Umbilical cord (tissue), 2 donors: ENCODE results near the gene CAMSAP1. TPM values are rescaled to one million over a fixed set of nuclear protein-coding genes. Genes with fewer than 3 reads are reported as not detected.

Experiments
- DNase-seq: peaks from one replicate; pipeline ENCODE4 v3.0.0-alpha.2; 2015; ENCODE audit warnings: low spot score
- total RNA-seq: library from RNA; depleted of rRNA; stranded (reverse); fragments of >200 nt; gene quantifications from one replicate; pipeline ENCODE4 v1.2.3, GENCODE V29; 2014; ENCODE audit warnings: low replicate concordance; ENCODE audit not compliant: insufficient read depth

Gene CAMSAP1
- total RNA-seq, 1 donor from 2014 or later: 40.4 TPM

DNA sequence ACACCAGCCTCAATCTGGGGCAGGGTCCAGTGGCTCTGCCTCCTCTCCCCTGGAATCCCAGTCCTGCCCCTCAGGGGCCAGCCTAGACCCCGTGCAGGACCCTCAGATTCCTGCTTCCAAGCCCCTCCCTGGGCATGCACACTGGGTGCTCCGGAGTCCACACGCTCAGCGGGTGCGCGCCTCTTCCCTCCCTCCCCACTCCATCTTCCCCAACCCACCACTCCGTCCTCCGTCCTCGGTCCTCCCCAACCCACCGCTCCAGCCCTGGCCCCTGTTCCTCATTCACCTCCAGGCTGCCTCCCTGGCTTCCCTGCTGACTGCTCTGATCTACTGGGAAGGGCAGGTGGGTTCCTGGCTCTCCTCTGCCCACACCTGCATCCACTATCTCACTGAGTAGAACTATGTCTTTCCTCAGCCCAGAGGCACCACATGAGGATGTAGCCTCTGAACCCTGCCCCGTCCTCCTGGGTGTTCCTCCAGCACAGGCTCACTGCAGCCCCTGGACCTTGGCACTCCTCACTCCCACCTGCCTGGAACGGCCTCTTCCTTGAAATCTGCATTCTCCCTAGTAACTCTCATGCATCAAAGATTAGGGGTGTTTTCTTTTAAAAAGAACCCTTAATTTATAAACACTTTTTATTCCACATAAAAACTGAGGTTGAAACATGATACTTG is 92.8 kb downstream of the CAMSAP1 start:
- DNase-seq: no peak

DNA sequence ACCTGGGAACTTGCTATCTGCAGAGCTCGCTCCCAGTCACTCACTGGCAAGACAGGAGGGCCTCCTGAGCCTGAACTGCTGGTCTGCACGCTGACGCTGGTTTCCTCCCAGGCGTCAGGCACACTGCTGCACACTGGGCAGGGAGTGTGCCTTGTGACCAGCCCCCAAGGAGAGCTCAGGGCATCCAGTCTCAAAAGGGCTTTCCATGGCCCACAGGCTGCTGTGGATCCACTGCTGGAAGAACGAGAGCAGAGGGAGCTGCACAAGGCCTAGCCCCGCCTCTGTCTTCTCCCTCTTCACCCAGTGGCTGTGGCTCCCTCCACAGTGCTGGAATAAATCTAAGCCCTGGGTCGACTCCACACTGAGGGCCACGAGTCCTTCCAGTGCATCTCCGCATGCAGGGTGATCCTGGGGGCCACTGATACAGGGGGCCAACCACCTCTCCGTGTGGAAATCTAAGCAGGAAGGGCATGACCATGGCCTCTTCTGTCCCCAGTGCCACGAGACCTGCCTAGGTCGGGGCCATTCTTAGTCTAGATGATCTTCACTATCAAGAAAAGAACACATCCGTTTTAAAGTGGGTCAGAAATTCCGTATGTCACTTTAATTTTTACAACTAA is 93.6 kb downstream of the CAMSAP1 start:
- DNase-seq: no peak

DNA sequence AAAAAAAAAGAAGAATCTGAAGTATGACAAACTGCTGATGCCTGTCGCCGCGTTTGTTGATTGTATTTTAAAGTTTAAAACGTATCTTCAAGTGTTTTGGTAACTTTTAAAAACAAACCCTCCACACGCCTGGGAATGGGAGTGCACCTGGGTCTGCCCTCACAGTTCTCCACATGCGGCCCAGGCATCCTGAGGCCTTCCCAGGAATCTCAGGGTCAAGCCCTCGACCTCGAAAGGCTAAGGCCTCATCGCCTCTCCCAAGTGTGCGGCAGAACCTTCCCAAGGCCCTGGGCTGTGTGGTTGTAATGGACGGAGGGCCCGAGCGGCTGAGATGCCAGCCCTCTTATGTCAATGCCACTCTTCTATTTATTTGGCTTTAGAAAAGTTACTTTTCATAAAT is 94.4 kb downstream of the CAMSAP1 start:
- no peak for DNase-seq

DNA sequence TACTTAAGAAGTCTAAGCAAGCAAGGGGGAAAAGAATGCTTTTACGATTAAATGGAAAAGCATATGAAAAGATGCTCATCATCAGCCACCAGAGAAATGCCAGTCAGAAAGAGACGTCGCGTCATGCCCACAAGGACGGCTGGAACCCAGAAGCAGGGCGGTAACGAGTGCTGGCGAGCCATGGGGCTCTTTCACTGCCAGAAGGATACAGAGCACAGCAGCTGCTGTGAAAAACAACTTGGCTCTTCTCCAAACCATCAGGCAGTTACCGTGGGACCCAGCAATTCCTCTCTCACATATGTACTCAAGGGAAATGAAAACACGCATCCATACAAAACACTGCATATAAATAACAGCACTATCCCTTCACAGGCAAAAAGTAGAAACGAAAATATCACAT is 95.5 kb downstream of the CAMSAP1 start:
- DNase-seq: no peak

DNA sequence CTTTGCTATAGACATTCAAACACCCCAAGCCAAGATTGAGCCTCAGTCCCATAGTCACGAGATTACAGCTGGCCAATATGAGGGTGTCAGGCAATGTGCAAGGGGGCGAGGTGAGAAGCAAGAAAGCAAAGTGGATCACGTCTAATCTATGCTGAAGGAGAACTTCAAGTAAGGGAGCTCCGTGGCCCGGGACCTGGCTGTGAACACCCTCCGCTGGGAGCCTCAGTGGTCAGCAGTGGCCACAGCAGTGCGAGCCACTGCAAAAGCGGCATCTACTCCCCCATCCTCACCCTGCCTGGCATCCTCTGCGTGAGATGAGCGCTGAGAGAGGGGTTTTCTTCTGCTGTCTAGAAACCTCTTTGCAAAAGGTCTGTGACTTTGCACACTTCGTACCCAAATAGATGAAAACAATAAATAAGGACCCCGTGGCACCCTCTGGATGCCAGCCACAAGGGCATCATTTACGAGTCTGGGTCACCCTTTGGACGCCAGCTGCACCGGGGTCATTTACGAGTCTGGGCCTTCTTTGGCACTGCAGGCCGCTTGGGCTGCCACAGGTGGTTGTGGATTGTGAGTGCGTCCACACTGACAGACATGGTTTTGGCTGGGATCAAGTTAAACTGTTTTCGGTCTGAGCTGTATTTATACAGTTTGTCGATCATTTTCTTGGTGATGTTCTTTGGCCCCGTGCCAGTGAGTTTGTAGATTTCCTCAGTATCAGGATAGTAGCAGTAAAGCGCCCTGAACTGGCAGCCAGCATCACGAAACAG is 96.4 kb downstream of the CAMSAP1 start:
- DNase-seq: no peak

DNA sequence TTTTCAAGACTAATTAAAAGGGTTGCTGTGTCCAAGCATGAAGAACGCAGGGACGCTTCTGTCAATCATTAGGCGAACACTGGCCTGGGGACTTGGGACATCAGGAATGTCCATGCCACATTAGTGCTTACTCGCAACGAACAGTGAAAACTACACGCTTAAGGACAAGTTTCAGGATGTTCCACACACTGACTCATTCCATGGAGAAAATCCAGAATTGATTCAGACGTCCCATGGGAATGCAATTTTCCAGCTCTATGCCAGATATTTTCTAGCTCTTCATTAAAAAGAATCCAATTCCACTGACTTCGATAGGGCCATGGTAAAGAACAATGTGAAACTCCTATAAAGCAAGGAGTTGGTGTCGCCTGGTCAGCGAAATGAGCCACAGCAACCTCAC is 98.2 kb downstream of the CAMSAP1 start:
- DNase-seq: no peak

DNA sequence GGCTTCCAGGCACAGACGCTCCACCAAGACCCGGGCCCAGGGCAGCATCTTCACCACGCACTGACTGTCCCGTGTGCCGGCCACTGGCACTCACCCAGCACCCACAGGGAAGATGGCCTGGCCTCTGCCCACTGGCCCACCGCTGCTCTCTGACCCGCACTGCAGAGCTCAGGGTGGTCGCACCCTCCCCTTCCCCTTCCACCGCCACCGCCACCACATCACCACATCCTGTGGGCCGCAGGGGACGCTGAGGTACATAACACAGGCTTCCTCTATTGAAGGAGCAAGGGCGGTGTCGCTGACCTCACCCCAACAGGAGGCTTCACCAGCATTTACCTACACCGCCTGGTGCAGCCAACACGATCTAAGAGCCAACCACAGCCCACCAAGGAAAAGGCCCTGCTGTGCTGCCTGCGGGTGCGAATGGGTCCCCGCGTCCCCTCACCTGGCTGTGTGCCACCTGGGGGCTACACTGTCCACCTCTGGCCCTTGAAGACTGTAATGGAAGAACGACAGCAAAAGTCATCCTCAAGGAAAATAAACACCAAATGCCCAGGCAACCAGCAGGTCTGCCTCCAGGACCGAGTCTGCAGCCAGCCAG is 101.8 kb downstream of the CAMSAP1 start:
- DNase-seq: no peak

DNA sequence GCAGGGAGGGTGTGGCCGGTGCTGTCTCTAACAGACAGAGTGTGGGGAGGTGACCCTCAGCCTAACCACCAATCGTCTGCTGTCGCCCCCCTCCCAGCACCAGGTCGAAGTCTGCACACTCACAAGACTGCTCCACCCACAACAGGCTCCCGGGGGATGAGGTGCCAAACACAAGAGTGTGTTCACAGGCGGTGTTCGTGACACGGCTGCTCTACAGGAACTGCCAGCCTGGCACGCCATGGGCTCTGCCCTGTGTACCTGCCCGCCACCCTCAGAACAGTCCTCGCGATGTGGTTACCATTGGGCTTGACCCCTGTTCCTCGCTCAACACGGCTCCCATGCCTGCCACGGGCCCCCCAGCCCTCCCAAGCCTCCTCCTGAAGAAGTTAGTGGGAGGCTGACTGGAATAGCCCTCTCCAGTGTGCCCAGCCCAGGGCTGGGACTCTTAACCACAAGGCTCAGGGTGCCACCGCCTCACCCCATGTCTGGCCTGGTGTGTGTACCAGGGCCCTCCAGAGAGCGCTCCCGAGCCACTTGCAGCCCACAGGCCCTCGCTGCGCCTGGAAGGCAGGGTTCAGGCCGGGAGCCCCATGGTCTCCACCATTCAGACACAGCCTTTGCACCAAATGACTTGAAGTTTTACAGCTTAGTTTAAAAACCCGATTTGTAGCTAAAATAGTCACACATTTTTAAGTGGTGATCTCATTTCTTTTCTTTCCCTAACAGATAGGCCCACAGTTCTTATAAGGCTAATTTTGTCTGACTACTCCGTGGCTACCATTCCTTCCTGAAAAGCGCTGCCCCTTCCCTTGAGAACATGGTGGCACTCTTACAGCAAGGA is 102.5 kb downstream of the CAMSAP1 start:
- no peak for DNase-seq

DNA sequence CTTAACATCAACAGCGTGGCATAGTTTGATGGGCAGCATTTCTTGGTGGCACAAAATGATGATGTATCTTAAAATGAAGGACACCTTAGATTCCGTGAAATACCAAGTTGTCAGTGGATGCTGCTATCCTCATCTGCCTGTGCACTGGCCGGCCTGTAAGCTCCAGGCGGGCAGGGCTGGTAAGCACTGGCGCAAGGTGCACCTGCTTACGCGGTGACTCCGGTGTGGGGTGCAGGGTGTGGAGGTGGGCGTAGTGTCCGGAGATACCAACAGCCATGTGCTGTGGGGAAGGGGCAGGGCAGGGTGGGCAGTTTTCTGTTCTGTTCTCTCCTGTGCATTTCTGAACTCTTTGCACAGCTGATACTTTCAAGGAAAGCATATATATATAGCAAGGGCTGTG is 103.9 kb downstream of the CAMSAP1 start:
- no peak for DNase-seq

DNA sequence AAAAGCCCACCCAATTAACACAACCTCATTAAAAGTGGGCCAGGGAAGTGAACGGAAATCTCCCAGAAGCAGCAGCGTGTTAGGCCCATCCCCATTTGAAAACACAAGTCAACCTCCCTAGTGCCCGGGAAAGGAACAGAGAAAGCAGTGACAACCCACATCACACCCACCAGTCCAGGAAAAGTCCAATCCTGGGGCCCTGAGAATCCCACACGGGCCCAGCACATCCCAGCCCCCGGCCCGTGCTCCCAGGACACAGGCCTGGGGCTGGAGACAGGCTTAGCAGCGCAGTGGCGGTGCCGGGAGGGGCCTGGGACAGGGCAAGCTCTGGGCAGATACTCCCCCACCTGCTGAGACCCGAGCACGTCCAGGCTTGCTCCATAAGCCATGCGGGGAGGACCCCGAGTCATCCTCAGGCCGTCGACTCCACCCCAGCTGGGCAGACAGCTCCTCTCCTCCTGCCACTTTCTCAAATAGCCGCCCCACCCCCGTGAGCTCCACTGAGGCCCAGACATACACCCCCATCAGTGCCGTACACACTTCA is 104.4 kb downstream of the CAMSAP1 start:
- DNase-seq: no peak

DNA sequence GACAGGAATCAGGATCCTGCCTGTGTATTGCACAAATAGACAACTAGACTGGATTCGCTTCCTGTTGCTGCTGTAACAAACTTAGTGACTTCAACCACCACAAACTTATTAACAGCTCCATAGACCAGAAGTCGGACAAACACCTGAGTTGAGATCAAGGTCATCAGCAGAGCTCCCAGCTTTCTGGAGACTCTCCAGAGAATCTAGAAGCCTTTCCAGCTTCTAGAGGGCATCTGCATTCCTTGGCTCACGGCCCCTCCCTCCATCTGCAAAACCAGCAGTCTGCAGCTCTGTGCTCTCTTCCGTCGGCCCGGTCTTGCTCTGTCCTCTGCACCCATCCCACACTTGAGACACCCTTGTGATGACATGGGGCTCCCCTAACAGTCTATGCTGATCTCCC is 106.3 kb downstream of the CAMSAP1 start:
- no peak for DNase-seq

DNA sequence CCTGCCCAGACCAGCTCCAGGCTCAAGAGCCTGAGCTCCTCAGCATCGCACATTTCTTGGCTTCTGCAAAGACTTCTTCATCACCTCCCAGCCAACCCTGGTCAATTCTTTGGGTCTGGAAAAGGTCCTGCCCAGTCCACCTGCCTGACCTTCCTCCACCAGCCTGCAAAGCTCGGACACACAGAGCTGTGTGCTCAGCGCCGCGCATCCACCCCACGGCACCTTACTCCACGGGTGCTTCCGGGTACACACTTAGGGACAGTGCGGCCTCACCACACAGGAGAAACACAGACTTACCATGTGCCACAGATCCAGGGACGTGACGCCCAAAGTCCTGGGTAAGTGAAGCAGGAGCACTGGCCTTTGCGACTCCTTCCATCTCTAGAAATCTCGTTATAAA is 108.1 kb downstream of the CAMSAP1 start:
- DNase-seq: no peak

DNA sequence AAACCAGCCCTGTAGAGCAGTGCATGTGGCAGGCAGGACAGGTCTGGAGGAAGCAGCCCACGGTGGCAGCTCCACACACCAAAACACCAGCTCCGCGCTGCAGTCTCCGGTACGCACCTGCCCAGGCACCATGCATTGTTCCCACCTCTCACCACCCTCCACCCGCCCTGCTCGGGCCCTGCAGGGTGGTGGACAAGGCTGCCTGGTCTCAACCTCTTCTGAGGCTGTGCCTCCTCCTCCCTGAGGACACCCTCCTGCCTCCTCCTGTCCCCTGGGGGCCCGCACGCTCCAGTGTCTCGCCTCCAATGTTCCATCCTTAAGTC is 109.1 kb downstream of the CAMSAP1 start:
- no peak for DNase-seq

DNA sequence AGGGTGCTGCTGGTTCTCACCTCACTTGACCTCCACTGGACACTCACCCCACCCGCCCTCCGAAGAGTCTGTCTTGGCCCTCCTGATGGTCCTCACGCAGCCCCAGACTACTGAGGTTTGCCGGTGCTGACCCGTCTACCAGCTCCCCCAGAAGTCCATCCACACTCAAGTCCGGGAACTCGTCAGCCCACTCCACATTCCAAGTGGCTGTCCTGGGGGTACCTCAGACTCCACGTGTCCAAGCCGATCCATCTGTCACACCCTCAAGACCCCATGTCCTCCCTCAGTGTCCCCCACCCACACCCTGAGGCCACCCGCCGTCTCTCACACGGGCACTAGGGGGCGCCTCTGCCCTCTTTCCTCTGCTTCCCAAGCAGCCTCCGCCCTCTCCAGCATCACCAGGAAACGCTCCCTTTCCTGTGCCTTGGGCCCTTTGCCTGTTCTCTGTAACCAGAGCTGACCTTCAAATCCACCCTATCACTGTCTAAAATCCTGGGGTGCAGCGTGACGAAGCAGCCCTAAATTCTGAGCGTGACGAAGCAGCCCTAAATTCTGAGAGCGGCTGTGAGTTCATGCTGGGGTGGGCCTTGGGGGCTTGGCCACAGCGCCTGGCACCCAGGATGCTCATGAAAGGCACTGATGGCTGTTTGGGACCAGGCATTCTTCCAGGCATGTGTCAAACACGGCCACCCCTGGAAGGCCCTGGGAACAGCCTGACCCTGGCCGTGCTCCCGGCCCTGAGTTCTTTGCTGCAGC is 109.7 kb downstream of the CAMSAP1 start:
- DNase-seq: peak; percentile 6

DNA sequence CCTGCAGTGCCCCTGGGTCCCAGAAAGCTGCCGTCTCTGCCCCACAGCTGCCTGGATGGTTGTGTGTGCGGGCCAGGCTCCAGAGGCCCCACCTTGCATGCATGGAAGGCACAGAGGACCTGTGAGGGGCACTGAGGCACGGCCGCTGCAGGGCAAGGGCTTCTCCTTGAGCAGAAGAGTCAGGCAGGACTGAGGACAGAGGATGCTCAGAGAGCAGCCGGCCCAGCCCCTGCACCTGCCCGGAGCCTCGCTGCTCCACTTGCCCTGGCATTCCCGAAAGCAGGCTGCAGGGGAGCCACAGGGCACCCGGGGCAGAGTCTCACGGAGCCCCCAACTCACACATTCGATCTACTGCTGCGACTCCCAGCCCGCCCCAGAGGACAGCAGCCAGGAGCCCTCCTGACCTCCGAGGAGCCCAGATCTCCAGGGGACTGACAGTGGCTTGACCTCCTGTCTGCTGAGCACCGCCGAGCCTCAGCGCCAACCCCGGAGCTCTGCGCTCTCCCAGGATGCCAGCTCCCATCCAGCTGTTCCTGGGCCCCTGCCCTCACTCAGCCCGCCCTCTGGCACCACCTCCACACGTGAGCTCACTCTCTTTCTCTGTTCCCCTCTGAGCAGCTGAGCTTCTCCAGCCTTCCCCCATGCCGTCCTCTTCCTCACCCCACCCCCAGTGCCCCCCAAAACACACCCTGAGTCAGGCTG is 110.4 kb downstream of the CAMSAP1 start:
- no peak for DNase-seq

DNA sequence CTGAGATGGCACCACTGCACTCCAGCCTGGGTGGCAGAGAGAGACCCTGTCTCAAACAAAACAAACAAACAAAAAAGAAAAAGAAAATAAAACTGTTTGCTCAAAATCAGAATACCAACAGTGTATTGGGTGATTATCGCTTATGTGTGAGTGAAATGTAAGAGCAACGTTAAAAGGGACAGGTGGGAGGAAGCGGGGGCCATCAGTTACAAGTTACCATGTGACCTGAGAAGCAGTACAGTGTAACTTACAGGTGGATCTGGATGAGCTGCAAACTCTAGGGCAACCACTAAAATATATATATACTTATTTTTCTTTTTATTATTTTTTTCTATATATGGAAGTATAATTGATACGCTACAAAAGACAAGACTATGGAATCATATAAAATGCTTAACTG is 112.0 kb downstream of the CAMSAP1 start:
- no peak for DNase-seq

DNA sequence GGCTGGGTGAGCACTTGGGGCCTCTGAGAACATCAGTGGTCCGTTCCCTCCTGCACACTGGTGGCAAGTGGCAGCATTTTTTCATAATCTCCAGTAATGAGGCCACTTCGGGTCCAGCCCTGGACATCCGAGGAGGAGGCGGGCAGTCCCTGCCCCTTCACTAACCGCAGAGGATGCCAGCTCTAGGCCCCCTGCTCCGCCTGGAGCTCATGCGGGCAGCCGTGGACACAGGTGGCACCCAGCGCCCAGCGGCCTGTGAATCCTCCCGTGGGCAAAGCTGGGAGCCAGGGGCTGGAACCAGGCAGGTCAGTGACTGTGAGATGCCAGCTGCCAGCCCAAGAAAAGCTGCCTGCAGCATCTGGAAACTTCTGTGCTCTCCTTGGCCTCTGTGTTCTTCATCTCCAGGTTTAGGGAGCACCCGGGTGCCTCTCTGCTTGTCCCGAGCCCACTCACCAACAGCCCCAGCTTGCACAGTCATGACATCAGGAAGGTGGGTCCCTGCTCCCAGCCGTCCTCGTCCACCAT is 112.9 kb downstream of the CAMSAP1 start:
- DNase-seq: no peak

DNA sequence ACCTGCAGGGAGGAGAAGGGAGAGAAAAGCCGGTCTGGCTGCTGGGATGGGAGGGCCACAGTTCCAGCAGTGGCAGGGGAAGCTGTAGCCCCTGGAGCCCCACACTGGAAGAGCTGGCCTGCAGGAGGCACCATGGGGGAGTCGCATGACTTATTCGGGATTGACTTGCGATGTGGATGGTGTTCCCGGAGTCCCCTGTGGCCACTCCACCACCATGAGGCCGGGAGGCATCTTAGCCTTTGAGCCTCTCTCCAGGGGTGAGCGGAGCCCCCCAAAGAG is 113.3 kb downstream of the CAMSAP1 start:
- DNase-seq: no peak

DNA sequence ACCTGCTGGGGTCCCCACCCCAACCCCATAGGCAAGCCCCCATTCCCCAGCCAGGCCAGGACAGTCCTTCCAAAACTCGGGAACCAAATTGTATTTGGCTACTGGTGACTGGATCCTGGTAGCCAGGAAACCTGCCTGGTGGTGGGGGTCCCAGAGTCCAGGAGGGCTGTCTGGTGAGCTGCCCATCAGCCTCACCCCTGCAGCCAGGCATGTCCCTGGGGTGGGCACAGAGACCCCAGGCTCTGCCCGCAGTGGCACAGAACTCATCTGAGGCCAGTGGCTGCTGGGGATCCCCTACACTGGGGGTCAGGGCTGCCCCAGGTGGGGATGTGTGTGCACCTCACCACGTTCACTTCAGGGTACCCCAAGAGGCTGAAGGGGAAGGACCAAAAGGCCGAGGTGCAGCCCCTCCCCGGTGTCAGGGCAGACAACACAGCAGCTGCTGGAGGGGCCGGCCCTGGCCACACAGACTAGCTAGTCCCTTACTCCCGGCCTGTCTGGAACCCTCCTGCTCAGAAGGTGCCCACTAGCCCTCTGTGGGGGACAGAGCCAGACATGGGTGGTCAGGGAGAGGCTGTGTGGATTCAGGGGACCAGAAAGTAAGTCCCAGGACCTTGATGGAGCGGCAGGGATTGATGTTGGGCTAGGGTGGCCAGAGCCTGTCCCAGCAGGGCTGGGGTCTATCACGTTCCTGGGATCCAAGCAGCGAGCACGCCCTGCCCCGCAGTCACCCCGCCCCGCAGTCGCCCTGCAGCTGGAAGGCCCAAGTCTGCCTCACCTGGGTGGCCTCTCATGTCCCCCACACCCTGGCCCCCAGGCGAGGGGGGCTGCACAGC is 113.9 kb downstream of the CAMSAP1 start:
- DNase-seq: no peak
